Measurements from ENCODE around the gene HSF2BP. TPM values are rescaled to one million over a fixed set of nuclear protein-coding genes. Genes with fewer than 3 reads are reported as not detected.
"Not testable (repeated sequence)": the region's sequence is repeated elsewhere in the genome, so short reads cannot be mapped to it uniquely, and the experiment has no call there.

The HSF2BP gene
- under 0.01 TPM for total RNA-seq

GRCh38 chr21:43659136-43660000 is at the start of gene HSF2BP, which contains the start of gene RRP1B:
Gene HSF2BP (minus strand): TSS chr21:43659488. CDS start chr21:43658096, 1,392 bp downstream.
Gene RRP1B (plus strand): TSS chr21:43659560. CDS start chr21:43659665, 105 bp downstream.
- peak; percentile 75 to 84 (median 84) for DNase-seq (ENCODE audit: low read depth in 2 of 3, low spot score in 2 of 3)

GRCh38 chr21:43708745-43709381 is 49.6 kb upstream of the HSF2BP start:
- no peak for DNase-seq (ENCODE audit: low read depth in 2 of 3, low spot score in 2 of 3)

- DNase-seq (ENCODE audit: low read depth in 2 of 3, low spot score in 2 of 3): no peak
These were observed 48.2 kb upstream of the HSF2BP start for GRCh38 chr21:43707462-43707861.

DNA sequence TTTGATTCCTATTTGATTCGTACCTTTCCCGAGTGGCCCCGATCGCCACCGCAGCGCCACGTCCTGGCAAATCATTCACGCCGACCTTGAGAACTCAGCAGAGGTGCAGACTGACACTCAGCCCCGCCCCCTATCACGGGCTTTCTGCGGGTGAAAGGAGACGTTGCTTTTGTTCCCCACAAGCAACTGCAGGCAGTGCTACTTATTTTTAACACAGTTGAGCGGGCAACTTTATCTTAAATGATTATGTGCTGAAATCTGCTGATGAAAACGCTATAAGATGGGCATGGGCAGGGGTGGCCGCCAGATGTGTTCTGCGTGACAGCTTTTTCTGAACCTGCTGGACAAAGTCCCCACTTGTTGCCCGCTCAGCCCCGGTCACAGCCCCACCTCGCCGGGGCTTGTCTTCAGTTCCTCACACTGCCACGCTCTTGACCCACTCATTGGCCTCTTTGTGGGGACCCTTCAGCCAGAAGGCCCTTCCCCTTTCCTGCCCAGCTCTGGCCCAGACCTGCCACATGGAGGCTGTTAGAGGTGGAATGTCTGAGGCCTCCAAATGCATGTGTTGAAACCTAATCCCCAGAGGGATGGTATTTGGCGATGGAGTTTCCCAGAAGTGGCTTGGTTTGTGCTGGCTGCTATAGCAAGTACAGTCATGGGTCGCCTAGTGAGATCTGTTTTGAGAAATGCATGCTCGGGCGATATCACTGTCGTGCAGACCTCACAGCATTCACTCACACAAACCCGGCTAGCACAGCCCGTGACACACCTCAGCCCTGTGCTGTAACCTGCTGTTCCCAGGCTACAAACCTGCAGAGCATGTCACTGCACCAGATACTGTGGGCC is 44.0 kb upstream of the HSF2BP start:
- DNase-seq (ENCODE audit: low read depth in 2 of 3, low spot score in 2 of 3): peak in 2 of 3 donors; percentile 41 to 49

DNA sequence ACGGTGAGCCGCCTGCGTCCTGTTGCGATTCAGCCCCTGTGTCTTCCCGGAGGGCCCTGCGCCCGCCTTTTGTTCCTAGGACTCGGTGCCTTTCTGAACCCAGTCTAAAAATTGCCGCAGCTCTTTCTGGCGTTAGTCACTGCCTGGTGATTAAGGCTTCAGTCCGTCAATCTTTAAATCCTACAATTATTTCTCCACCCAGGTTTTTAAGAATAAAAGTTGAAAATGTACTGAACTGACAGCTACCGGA is 43.4 kb upstream of the HSF2BP start:
- DNase-seq (ENCODE audit: low read depth in 2 of 3, low spot score in 2 of 3): no peak

GRCh38 chr21:43701936-43702784 is 42.9 kb upstream of the HSF2BP start:
- no peak for DNase-seq (ENCODE audit: low read depth in 2 of 3, low spot score in 2 of 3)

GRCh38 chr21:43699933-43700599 is 40.8 kb upstream of the HSF2BP start:
- DNase-seq (ENCODE audit: low read depth in 2 of 3, low spot score in 2 of 3): no peak

GRCh38 chr21:43699492-43699777 is 40.1 kb upstream of the HSF2BP start:
- DNase-seq (ENCODE audit: low read depth in 2 of 3, low spot score in 2 of 3): not testable (repeated sequence)

GRCh38 chr21:43697758-43698643 is 38.7 kb upstream of the HSF2BP start:
- no peak for DNase-seq (ENCODE audit: low read depth in 2 of 3, low spot score in 2 of 3)

- DNase-seq (ENCODE audit: low read depth in 2 of 3, low spot score in 2 of 3): no peak
These were observed 36.9 kb upstream of the HSF2BP start for GRCh38 chr21:43696214-43696613.

DNA sequence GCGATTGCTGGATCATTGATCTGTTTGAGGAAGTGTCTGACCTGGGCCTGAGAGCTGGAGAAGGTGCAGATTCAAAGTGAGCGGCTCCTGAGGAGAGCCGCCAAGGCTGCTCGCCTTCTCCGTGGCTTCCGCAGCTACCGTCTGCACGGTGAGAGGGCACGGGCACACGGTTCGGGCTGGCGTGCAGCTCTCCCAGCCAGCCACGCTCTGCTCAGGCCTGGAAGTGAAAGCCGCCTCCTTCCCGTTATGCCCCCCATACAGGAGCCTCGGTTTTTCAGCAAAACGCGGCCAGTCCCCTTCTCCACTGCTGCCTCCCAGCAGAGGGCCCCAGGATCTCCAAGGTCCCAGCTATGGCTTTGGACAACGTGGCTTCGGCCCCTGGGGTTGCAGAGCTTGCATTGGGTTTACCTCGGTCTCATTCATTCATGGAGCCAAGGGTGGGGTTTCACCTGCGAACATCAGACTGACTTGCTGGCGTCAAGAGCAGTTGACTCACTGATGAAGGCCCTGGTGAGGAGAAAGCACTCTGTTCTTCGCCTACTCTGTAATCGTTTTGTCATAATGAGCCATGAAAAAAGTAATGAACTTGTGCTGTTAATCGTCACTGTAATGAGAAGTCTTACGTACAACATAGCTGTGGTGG is 35.3 kb upstream of the HSF2BP start:
- DNase-seq (ENCODE audit: low read depth in 2 of 3, low spot score in 2 of 3): no peak

DNA sequence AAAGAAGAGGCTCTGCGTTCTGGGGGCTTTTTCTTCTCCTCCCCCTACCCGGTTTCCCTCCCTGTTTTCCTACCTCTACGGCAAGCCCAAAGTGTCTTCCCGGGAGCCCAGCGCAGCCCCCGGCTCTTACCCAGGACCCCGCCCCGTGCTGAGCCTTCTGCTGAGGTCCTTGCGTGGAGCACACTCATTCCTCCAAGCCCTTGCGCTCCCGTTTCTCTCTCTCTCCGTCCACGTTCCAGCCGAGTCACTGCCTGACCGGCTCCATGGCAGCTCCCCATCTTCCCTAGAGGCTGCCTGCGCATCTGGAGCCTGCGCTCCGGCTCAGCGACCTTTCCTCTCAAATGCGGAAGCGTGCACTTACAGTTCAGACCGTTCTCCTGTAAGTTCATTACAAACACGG is 34.7 kb upstream of the HSF2BP start:
- DNase-seq (ENCODE audit: low read depth in 2 of 3, low spot score in 2 of 3): no peak

DNA sequence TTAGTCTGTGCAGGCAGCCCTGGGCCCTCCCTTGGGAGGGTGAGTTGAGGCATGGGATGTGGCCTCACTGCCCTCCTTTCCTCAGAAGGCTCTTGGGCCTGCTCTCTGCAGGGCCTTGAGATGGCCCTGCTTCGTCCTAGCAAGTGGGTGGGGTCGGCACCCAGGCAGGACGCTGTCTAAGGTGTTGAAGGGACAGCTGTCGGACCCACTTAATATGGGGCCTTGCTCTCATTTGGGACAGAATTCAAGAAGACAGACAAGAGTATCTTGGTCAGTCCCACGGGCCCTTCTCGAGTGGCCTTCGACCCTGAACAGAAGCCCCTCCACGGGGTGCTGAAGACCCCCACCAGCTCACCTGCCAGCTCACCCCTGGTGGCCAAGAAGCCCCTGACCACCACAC is 33.7 kb upstream of the HSF2BP start:
- DNase-seq (ENCODE audit: low read depth in 2 of 3, low spot score in 2 of 3): no peak

- DNase-seq (ENCODE audit: low read depth in 2 of 3, low spot score in 2 of 3): no peak
These were observed 32.5 kb upstream of the HSF2BP start for GRCh38 chr21:43691801-43692200.

GRCh38 chr21:43691086-43691795 is 32.0 kb upstream of the HSF2BP start:
- no peak for DNase-seq (ENCODE audit: low read depth in 2 of 3, low spot score in 2 of 3)

DNA sequence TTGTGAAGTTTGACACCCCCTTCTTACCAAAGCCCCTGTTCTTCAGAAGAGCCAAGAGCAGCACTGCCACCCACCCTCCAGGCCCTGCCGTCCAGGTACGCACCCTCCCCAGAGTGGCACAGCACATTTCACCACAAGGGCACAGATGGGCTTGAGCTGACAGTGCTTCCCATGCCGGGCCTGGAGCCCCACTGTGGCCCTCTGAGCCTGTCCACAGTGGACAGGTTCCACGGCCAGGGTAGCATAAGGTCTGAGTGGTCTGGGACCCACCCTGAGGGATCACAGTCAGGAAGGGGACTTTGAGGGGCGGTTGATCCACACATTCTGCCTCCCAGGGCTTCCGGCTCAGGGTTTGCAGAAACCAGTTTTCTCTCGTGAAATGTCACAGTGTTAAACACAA is 31.1 kb upstream of the HSF2BP start:
- no peak for DNase-seq (ENCODE audit: low read depth in 2 of 3, low spot score in 2 of 3)

DNA sequence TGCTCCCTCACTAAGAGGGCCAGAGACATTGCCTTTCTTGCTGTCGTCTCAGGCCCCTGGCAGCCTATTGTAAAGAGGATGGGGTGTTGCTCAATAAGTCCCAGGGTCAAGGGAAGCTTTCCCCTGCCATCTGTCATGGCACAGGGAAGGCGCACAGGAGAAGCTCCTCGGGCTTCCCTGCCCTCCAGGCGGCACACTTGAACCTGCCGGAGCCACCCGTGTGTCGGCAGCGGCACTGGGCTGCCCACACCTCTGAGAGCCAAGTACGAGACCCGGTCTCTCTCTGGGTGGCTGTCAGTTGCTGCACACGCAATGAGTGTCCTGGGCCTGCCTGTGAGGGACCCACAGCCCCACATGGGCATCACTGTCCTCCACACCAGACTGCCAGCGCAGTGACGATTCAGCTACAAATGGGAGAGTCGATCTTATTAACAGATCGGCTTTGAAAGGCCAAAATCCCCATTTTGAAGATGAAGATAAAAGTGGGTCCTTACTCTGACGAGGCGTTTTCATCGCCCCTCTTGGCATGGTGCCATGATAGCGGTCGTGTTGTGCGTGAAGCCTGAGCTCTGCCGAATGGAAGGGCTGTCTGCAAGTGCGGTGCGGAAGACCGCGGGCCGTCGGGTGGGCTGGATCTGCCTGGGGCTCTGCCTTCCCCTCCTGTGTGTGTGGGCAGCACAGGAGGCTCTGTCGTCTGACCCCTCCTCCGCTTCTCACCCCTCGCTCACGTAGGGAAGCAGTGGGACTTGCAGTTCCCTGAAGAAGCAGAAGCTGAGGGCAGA is 30.5 kb upstream of the HSF2BP start:
- no peak for DNase-seq (ENCODE audit: low read depth in 2 of 3, low spot score in 2 of 3)

Data from hematopoietic multipotent progenitor cell (in vitro differentiated cells).